HG03342 (cell line): ENCODE measurements around the gene DOK7.
"Not testable (repeated sequence)": the region's sequence is repeated elsewhere in the genome, so short reads cannot be mapped to it uniquely, and the experiment has no call there.

ENCODE experiments used
- ATAC-seq: cut with Tn5 transposase; IDR thresholded peaks from one replicate; pipeline ENCODE4 v1.9.1; 2021; ENCODE audit warnings: mild to moderate bottlenecking, moderate library complexity; ENCODE audit not compliant: unreplicated experiment

The DOK7 gene

DNA sequence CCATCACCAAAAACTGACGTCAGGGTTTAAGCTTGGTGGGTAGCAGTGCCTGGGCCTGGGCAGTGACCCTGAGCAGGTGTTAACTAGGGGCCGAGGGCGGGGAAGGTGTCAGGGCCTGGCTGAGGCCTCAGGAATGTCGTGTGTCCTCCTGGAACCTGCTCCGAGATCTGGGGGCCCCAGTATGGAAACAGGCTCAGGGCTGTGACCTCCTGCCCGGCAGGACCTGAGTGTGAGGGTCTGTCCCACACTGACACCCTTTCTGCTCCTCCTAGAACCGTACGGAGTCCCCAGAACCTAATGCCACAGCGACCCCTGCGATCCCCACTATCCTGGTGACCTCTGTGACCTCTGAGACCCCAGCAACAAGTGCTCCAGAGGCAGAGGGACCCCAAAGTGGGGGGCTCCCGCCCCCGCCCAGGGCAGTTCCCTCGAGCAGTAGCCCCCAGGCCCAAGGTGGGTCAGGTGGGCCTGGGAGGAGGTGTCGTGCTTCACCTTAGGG is 20.6 kb upstream of the DOK7 start:
- no peak for ATAC-seq

GRCh38 chr4:3442959-3443749 is 20.0 kb upstream of the DOK7 start:
- peak; percentile 66 for ATAC-seq

- ATAC-seq, result no peak
These were observed 19.3 kb upstream of the DOK7 start for GRCh38 chr4:3443750-3444309.

GRCh38 chr4:3444351-3445110 is 18.6 kb upstream of the DOK7 start:
- ATAC-seq, result no peak

GRCh38 chr4:3445111-3445820 is 17.8 kb upstream of the DOK7 start:
- ATAC-seq, result no peak

DNA sequence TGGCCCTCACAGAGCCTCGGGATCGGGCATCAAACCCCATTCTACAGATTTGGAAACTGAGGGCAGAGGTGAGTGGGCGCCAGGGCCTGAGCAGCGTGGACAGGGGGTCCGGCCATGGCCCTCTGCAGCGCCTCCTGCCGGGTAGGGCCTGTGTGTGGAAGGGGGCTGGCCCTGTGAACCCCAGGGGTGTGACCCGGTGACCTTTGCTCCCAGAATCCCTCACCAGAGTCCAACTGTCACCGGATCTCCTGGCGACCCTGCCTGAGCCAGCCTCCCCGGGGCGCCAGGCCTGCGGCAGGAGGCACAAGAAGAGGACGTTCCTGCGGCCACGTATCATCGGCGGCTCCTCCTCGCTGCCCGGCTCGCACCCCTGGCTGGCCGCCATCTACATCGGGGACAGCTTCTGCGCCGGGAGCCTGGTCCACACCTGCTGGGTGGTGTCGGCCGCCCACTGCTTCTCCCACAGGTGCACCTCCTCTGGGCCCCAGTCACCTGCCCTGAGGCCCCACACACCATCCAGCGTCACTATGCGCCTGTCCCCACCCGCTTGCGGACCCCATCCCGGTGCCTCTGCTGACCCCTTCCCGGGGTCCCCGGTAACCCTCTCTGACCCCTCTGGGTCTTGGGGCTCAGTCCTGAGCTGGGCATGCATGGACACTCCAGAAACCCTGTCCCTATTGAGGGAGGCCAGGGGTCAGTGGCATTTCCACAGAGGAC is 17.1 kb upstream of the DOK7 start:
- ATAC-seq, result no peak

DNA sequence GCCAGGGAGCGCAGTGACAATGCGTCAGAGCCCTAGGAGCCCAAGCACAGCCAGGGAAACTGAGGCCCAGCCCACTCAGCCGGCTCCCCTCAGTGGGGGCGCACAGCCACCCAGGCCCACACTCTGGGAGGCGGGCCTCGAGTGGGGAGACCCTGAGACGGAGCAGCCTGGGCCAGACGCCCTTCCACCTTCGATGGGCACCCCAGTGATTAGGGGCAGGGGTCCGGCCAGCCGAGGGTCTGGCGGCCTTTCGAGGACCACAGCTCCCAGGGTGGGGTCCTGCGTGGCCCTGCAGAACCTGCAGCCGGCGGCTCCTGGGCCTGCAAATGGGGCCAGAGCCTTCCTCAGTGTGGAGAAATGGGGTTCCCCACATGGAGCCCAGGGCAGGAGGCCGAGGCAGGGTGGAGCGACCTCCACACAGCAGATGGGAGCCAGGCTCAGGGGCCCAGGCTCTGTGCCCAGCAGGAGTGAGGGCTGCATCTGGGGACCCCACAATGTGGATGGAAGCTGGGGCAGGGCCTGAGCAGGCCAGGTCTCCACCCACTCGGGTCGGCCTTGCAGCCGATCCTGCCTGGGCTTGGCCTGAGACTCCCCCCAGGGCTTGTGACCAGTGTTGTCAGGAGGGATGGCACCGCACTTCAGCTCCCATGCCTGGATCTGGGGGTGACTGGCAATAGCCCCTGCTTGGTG is 16.3 kb upstream of the DOK7 start:
- no peak for ATAC-seq

GRCh38 chr4:3447431-3448395 is 15.4 kb upstream of the DOK7 start:
- no peak for ATAC-seq

DNA sequence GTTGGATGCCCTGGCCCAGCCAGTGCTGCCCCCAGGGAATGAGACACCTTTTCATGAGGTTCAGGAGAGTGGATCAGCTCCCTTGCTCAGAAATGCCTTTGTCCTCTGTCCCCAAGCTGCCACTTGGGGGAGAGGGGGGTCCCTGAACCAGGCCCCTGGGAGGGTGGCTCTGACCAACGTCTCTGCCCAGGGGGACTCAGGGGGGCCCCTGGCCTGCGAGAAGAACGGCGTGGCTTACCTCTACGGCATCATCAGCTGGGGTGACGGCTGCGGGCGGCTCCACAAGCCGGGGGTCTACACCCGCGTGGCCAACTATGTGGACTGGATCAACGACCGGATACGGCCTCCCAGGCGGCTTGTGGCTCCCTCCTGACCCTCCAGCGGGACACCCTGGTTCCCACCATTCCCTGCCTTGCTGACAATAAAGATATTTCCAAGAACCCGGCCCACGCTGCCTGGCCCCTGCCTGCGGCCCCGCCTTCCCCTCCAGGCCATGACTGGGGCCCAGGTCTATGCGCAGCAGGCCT is 14.0 kb upstream of the DOK7 start:
- no peak for ATAC-seq

DNA sequence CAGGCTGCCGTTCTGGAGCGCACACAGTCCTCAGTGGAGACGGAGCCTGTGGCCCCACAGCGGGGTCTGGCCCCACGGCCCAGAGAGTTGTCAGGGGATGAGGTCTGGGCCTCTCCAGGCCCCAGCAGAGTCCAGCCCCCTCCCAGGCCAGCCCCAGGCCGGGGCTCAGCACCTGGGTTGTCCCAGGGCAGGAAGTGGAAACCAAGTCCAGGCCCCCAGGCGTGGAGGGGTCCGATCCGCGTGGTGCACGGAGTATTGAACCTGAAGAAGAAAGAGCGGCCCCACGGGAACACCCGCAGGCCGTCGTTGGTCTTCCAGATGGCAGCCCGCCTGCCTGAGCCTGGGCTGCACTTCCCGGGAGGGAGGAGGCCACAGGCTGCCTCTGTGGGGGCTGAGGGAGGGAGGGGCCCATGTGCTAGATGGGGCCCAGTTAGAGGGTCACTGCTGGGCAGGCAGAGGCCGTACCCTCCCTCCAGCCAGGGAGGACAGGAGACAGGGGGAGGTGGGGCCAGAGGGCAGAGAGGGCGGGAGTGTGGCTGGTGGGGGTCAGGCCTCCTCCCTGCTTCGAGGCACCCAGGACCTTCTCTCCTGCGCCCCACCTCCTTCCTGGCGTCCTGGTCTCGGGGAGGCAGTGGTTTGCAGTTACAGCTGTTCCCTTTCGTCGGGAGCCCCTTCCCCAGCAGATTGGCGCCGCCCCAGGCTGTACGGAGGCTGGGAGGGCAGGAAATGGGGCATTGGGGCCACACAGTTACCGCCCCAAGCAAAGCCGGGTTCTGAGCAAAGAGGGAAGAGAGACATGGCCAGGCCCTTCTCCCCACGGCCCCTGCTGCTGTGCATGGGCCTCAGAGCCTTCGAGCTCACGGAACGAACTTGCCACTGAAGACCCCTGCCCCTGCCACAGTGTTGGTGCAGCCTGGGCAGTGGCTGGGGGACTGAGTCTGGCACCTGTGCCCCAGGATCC is 13.3 kb upstream of the DOK7 start:
- ATAC-seq, result no peak

GRCh38 chr4:3450643-3451042 is 12.5 kb upstream of the DOK7 start:
- ATAC-seq, result no peak

DNA sequence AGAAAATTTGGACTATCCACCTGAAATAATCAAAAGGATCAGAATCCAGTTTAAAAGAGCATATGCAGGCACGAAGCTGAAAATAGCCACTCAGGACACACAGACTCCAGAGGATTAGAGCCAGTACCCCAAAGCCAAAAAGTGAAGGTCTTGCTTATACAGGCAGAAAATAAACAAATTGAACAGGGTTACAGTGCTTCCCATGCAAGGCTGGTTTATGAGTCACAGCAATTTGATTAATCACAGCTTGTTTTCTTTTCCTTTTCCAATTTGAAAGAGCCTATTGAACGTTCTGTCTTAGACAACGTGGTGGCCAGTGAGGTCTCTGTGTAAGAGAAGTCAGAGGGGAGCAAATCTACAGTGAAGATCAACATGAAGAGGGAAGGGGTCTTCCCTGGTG is 11.2 kb upstream of the DOK7 start:
- ATAC-seq, result no peak

- no peak for ATAC-seq
These were observed 10.7 kb upstream of the DOK7 start for GRCh38 chr4:3452376-3452775.

DNA sequence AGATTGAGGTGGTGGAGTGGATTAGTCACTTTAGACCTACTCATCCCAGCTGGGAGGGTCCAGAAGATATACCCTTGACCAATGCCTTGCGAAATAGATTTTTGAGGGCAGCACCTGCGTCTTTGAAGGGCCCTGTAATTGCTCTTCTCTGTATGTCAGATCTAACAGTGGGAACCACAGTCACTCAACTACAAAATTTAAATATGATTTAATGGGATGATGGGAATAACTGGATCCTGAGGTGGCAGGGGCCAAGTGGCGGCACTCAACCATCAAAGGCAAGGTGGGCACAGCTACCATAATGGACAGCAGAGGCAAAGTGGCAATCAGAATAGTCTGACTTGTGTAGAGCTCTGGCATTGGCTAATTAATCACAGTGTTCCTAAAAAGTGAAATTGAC is 7.5 kb upstream of the DOK7 start:
- ATAC-seq, result not testable (repeated sequence)

GRCh38 chr4:3458371-3458770 is 4.7 kb upstream of the DOK7 start:
- no peak for ATAC-seq

GRCh38 chr4:3459156-3459555 is 4.0 kb upstream of the DOK7 start:
- not testable (repeated sequence) for ATAC-seq

DNA sequence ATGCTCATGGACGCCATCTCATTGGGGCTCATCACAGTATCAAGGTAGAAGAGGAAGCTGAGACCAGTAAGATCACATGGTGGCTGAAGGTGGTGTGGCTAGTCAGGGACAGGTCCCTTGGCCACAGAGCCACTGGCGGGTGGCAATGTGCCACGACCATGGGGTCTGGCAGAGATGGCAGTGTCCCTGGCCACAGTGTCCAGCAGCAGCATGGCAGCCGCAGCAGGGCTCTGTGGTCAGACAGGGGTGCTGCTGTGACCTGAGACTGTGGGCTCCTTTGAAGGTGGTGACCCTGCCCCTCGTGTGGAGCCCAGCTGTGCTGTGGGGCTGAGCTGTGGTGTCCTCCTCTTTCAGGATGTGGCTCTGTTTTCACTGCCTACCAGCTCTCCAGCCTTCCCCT is 2.2 kb upstream of the DOK7 start:
- ATAC-seq, result no peak
